Skeletal muscle tissue (tissue), 4 donors: ENCODE results near the gene CRADD. TPM values are rescaled to one million over a fixed set of nuclear protein-coding genes. Genes with fewer than 3 reads are reported as not detected.
A peak's percentile ranks its signal among the peaks of the same experiment; 100 is the strongest.

ENCODE experiments used
- H3K27ac ChIP-seq: one replicate; pipeline ENCODE4 v1.7.0; 2013; ENCODE audit warnings: mild to moderate bottlenecking, low read depth, low read length, inconsistent platforms
- H3K27me3 ChIP-seq, 3 donors: one replicate each; pipeline ENCODE4 v1.7.0; 2013; ENCODE audit warnings: low read length in 3 of 3; ENCODE audit not compliant: control insufficient read depth in 3 of 3, insufficient read depth in 3 of 3
- H3K36me3 ChIP-seq, 3 donors: one replicate each; pipeline ENCODE4 v1.7.0; 2013; ENCODE audit warnings: low read length in 3 of 3; ENCODE audit not compliant: control insufficient read depth in 3 of 3, insufficient read depth in 3 of 3
- H3K4me1 ChIP-seq, 3 donors: one replicate each; pipeline ENCODE4 v1.7.0; 2013; ENCODE audit warnings: low read length in 3 of 3, mild to moderate bottlenecking in 3 of 3; ENCODE audit not compliant: control insufficient read depth in 3 of 3, insufficient read depth in 3 of 3
- H3K4me3 ChIP-seq, 3 donors: one replicate each; pipeline ENCODE4 v1.7.0; 2013; ENCODE audit warnings: low read length in 3 of 3
- H3K9ac ChIP-seq, 3 donors: one replicate each; pipeline ENCODE4 v1.7.0; 2013; ENCODE audit warnings: low read length in 3 of 3, mild to moderate bottlenecking in 3 of 3, moderate library complexity in 2 of 3, low read depth in 1 of 3
- H3K9me3 ChIP-seq, 3 donors: one replicate each; pipeline ENCODE4 v1.7.0; 2013; ENCODE audit warnings: low read length in 3 of 3; ENCODE audit not compliant: control insufficient read depth in 3 of 3
- total RNA-seq: library from RNA; depleted of rRNA; stranded (reverse); fragments of >200 nt; gene quantifications from one replicate; pipeline ENCODE4 v1.2.3, GENCODE V29; 2014
- donor health status: Osteomylitis.

Gene CRADD
- total RNA-seq, 1 donor from 2014 or later, result 18.3 TPM

- no peaks in the 10 kb centered on the region for H3K27me3 ChIP-seq
- H3K9ac ChIP-seq, result peak overlapping the region; percentile 2 to 65 (median 17)
- no peaks in the 10 kb centered on the region for H3K9me3 ChIP-seq
- H3K36me3 ChIP-seq, result no peaks in the 10 kb centered on the region
- peak overlapping the region; percentile 64 for H3K27ac ChIP-seq
- peaks cover 20 to 30% (median 27%) of the 10 kb centered on the region in 3 donors for H3K4me1 ChIP-seq
- H3K4me3 ChIP-seq, result peak overlapping the region in 2 of 3 donors; percentile 1 to 18
Measured at GRCh38 chr12:93785249-93786010, 108.3 kb downstream of the CRADD start.

- Histone ChIP-seq H3K9ac (no peak overlapping the region), H3K4me1 (peaks cover 20 to 30% (median 26%) of the 10 kb centered on the region in 3 donors), H3K27me3 (no peaks in the 10 kb centered on the region), H3K36me3 (no peaks in the 10 kb centered on the region), H3K27ac (no peak overlapping the region), H3K9me3 (no peaks in the 10 kb centered on the region), H3K4me3 (no peak overlapping the region)
Measured at GRCh38 chr12:93786656-93787397, 109.7 kb downstream of the CRADD start.

- Histone ChIP-seq H3K9ac (no peak overlapping the region), H3K27ac (no peak overlapping the region), H3K4me3 (no peak overlapping the region), H3K27me3 (no peaks in the 10 kb centered on the region), H3K9me3 (no peaks in the 10 kb centered on the region), H3K4me1 (peaks cover 18 to 26% (median 22%) of the 10 kb centered on the region in 3 donors), H3K36me3 (no peaks in the 10 kb centered on the region)
Measured at GRCh38 chr12:93788853-93789252, 111.7 kb downstream of the CRADD start.

GRCh38 chr12:93789767-93790166, 112.6 kb downstream of the CRADD start:
- Histone ChIP-seq H3K27me3 (no peaks in the 10 kb centered on the region), H3K4me3 (no peak overlapping the region), H3K9me3 (no peaks in the 10 kb centered on the region), H3K36me3 (no peaks in the 10 kb centered on the region), H3K27ac (no peak overlapping the region), H3K9ac (no peak overlapping the region), H3K4me1 (peaks cover 10 to 17% (median 13%) of the 10 kb centered on the region in 3 donors)

GRCh38 chr12:93790472-93791152, 113.4 kb downstream of the CRADD start:
- Histone ChIP-seq H3K27me3 (no peaks in the 10 kb centered on the region), H3K4me1 (peaks cover 6 to 9% (median 8%) of the 10 kb centered on the region in 3 donors), H3K9me3 (no peaks in the 10 kb centered on the region), H3K4me3 (no peak overlapping the region), H3K36me3 (no peaks in the 10 kb centered on the region), H3K27ac (no peak overlapping the region), H3K9ac (no peak overlapping the region)

- Histone ChIP-seq H3K4me1 (peaks cover 0 to 2% (median 0%) of the 10 kb centered on the region in 3 donors), H3K27ac (no peak overlapping the region), H3K4me3 (no peak overlapping the region), H3K36me3 (no peaks in the 10 kb centered on the region), H3K9ac (no peak overlapping the region), H3K9me3 (no peaks in the 10 kb centered on the region), H3K27me3 (no peaks in the 10 kb centered on the region)
Measured at GRCh38 chr12:93793007-93793406, 115.8 kb downstream of the CRADD start.

GRCh38 chr12:93793983-93794382, 116.8 kb downstream of the CRADD start:
- no peak overlapping the region for H3K27ac ChIP-seq
- no peak overlapping the region for H3K9ac ChIP-seq
- no peak overlapping the region for H3K4me3 ChIP-seq
- H3K27me3 ChIP-seq, result no peaks in the 10 kb centered on the region
- no peaks in the 10 kb centered on the region for H3K36me3 ChIP-seq
- no peaks in the 10 kb centered on the region for H3K9me3 ChIP-seq
- H3K4me1 ChIP-seq, result peaks cover 0 to 11% (median 2%) of the 10 kb centered on the region in 3 donors

- H3K4me1 ChIP-seq, result peaks cover 0 to 11% (median 2%) of the 10 kb centered on the region in 3 donors
- no peaks in the 10 kb centered on the region for H3K27me3 ChIP-seq
- no peaks in the 10 kb centered on the region for H3K36me3 ChIP-seq
- H3K9ac ChIP-seq, result no peak overlapping the region
- H3K4me3 ChIP-seq, result no peak overlapping the region
- H3K27ac ChIP-seq, result no peak overlapping the region
- no peaks in the 10 kb centered on the region for H3K9me3 ChIP-seq
Measured at GRCh38 chr12:93794738-93795137, 117.6 kb downstream of the CRADD start.

GRCh38 chr12:93795352-93795751, 118.2 kb downstream of the CRADD start:
- Histone ChIP-seq H3K27ac (no peak overlapping the region), H3K4me3 (no peak overlapping the region), H3K9me3 (no peaks in the 10 kb centered on the region), H3K4me1 (peaks cover 0 to 11% (median 2%) of the 10 kb centered on the region in 3 donors), H3K27me3 (no peaks in the 10 kb centered on the region), H3K9ac (no peak overlapping the region), H3K36me3 (no peaks in the 10 kb centered on the region)
